Measurements from ENCODE around the gene TMEM14A. TPM values are rescaled to one million over a fixed set of nuclear protein-coding genes. Genes with fewer than 3 reads are reported as not detected.
A peak's percentile ranks its signal among the peaks of the same experiment; 100 is the strongest.

TMEM14A gene
- total RNA-seq, 2 donors from 2014 or later: 16.5 to 27.1 TPM

DNA sequence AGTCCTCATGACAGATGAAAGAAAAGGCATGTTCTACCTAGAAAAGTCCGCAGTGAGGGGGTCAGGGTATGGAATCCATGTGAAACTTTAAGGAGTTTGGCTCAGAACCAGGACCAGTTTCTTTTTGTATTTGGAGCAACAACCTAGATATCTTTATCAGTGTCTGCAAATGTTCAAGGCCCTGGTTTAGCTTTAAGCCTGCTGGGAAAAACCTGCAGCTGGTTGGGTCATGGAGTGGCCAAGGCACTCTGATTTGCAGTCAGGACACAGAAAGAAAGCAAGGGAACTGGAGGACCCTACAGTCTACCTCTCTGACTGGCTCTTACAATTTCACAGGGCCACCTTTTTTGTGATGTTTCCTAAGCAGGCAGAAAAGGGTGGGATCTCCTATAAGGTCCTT, 58.7 kb downstream of the TMEM14A start:
- Histone ChIP-seq H3K27ac (peak overlapping the region; percentile 46 to 55), H3K4me3 (no peak overlapping the region), H3K9me3 (no peaks in the 10 kb centered on the region), H3K36me3 (no peaks in the 10 kb centered on the region), H3K27me3 (replicated peaks; ENCODE audit: insufficient read depth) (no peaks in the 10 kb centered on the region), H3K4me1 (ENCODE audit: control insufficient read depth in 1 of 2, low read depth in 2 of 2) (peaks cover 4 to 41% of the 10 kb centered on the region in 2 donors)
- TF ChIP-seq, protein P1, sequence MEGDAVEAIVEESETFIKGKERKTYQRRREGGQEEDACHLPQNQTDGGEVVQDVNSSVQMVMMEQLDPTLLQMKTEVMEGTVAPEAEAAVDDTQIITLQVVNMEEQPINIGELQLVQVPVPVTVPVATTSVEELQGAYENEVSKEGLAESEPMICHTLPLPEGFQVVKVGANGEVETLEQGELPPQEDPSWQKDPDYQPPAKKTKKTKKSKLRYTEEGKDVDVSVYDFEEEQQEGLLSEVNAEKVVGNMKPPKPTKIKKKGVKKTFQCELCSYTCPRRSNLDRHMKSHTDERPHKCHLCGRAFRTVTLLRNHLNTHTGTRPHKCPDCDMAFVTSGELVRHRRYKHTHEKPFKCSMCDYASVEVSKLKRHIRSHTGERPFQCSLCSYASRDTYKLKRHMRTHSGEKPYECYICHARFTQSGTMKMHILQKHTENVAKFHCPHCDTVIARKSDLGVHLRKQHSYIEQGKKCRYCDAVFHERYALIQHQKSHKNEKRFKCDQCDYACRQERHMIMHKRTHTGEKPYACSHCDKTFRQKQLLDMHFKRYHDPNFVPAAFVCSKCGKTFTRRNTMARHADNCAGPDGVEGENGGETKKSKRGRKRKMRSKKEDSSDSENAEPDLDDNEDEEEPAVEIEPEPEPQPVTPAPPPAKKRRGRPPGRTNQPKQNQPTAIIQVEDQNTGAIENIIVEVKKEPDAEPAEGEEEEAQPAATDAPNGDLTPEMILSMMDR (IDR thresholded peaks at IDR 0.05): no peak
- DNase-seq (ENCODE audit: low spot score) (no peak), ATAC-seq (ENCODE audit: insufficient number of reproducible peaks, low FRiP score, low read depth) (no peak)

DNA sequence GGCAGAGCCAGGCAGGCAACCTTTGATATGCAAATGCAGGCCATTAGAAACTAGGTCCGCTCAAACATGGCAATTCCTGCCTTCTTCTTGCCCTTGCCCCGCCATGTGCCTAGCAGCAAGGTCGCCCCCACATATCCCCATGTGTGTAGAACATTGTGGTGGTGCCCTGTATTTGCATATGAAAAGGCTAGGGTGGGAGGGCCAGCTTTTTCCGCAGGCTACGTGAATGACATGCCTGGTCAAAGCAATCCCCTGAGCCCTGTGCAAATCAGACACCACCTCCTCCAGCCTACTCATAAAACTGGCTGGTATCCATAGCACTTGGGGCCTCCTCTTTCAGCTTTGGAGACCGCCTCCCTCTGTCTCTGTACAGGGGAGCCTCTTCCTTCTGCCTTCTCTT, 60.8 kb downstream of the TMEM14A start:
- Histone ChIP-seq H3K4me1 (ENCODE audit: control insufficient read depth in 1 of 2, low read depth in 2 of 2) (peaks cover 0 to 23% of the 10 kb centered on the region in 2 donors), H3K36me3 (no peaks in the 10 kb centered on the region), H3K9me3 (no peaks in the 10 kb centered on the region), H3K27me3 (replicated peaks; ENCODE audit: insufficient read depth) (no peaks in the 10 kb centered on the region), H3K4me3 (no peak overlapping the region), H3K27ac (no peak overlapping the region)
- TF ChIP-seq, protein P1 (IDR thresholded peaks at IDR 0.05): no peak
- no peak for DNase-seq (ENCODE audit: low spot score)
- ATAC-seq (ENCODE audit: insufficient number of reproducible peaks, low FRiP score, low read depth): no peak

DNA sequence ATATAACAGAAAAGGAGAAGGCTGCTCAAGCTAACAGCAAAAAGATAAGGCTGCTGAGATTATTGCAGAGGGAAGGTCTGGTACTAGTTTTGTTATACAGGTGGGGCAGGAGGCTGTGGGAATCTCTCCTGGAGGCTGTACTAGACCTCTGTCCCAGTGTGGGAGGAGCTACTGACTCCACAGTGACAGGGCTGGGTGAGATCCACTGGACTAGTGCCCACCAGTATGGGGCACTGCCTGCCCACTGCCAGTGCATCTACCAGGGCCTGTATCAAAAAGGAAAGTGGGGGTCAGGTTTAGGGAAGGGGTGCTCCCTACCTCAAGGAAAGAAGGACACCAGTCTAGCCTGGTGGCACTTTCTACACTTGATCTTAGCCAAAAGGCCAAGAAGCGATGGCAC, 62.3 kb downstream of the TMEM14A start:
- H3K4me3 ChIP-seq: no peak overlapping the region
- TF ChIP-seq, protein P1 (IDR thresholded peaks at IDR 0.05): no peak
- H3K27me3 ChIP-seq (replicated peaks; ENCODE audit: insufficient read depth): no peaks in the 10 kb centered on the region
- DNase-seq (ENCODE audit: low spot score): no peak
- H3K9me3 ChIP-seq: no peaks in the 10 kb centered on the region
- peaks cover 0 to 21% of the 10 kb centered on the region in 2 donors for H3K4me1 ChIP-seq (ENCODE audit: control insufficient read depth in 1 of 2, low read depth in 2 of 2)
- no peak for ATAC-seq (ENCODE audit: insufficient number of reproducible peaks, low FRiP score, low read depth)
- no peak overlapping the region for H3K27ac ChIP-seq
- no peaks in the 10 kb centered on the region for H3K36me3 ChIP-seq

DNA sequence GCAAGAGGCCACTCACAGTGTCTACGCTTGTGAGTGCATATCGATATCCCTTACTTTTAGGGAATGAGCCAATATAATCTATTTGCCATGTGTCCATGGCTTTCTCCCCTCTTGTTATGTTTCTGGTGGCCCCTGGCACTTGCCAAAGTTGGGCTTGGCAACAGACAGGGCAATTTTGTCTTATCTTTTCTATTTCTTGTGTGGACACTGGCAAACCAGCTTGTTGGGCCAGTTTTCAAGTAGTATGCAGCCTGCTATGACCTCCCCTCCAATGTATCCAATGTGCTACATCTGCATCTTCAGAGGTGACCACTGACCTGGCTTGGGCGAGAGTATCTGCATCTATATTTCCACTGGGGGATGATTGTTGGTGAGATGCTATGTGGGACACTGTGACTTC, 63.2 kb downstream of the TMEM14A start:
- Histone ChIP-seq H3K9me3 (no peaks in the 10 kb centered on the region), H3K36me3 (no peaks in the 10 kb centered on the region), H3K27me3 (replicated peaks; ENCODE audit: insufficient read depth) (no peaks in the 10 kb centered on the region), H3K27ac (no peak overlapping the region), H3K4me3 (no peak overlapping the region), H3K4me1 (ENCODE audit: control insufficient read depth in 1 of 2, low read depth in 2 of 2) (peaks cover 0 to 21% of the 10 kb centered on the region in 2 donors)
- DNase-seq (ENCODE audit: low spot score) (no peak), ATAC-seq (ENCODE audit: insufficient number of reproducible peaks, low FRiP score, low read depth) (no peak)
- TF ChIP-seq, protein P1 (IDR thresholded peaks at IDR 0.05): no peak

DNA sequence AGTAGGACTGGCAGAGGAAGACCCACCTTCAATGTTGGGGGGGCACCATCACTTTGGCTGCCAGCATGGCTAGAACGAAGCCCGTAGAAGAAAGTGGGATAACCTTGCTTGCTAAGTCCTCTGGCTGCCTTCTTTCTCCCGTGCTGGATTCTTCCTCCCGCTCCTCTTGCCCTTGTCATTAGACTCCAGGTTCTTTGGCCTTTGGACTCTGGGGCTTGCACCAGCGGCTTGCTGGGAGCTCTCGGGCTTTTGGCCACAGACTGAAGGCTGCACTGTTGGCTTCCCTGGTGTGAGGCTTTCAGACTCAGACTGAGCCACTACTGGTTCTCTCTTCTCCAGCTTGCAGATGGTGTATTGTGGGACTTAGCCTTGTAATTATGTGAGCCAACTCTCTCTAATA, 64.2 kb downstream of the TMEM14A start:
- DNase-seq (ENCODE audit: low spot score): no peak
- peaks cover 0 to 17% of the 10 kb centered on the region in 2 donors for H3K4me1 ChIP-seq (ENCODE audit: control insufficient read depth in 1 of 2, low read depth in 2 of 2)
- H3K27me3 ChIP-seq (replicated peaks; ENCODE audit: insufficient read depth): no peaks in the 10 kb centered on the region
- no peaks in the 10 kb centered on the region for H3K36me3 ChIP-seq
- no peak for ATAC-seq (ENCODE audit: insufficient number of reproducible peaks, low FRiP score, low read depth)
- TF ChIP-seq, protein P1 (IDR thresholded peaks at IDR 0.05): no peak
- H3K27ac ChIP-seq: no peak overlapping the region
- H3K9me3 ChIP-seq: no peaks in the 10 kb centered on the region
- H3K4me3 ChIP-seq: no peak overlapping the region

All from thoracic aorta (tissue), 2 donors.